HCT116 (cell line): Measurements from ENCODE around the gene TCEA2. TPM values are rescaled to one million over a fixed set of nuclear protein-coding genes. Genes with fewer than 3 reads are reported as not detected.

Experiments
- ATAC-seq: fragments of 200-7000 bp; cut with Tn5 transposase; 2 replicates; pipeline ENCODE4 v1.9.1; 2020; ENCODE audit warnings: mild to moderate bottlenecking, moderate library complexity
- BruUV-seq: library from RNA; stranded (reverse); fragments of 400-500 nt; replicated peaks from 2 replicates; lab custom pipeline; 2021; lab: Mats Ljungman, UMichigan
- CTCF ChIA-PET: fragments of 300-600 bp; sonication (Branson Sonifier 250); formaldehyde crosslinking; loops from one replicate; lab custom pipeline; 2021; ENCODE audit warnings: antibody characterized with exemption; lab: Charles Lee
- POLR2A ChIA-PET: fragments of 300-600, 350-600 bp; sonication (Branson Sonifier 250); formaldehyde crosslinking; loops from one replicate; lab custom pipeline; 2021; ENCODE audit warnings: antibody characterized with exemption; lab: Charles Lee
- RAD21 ChIA-PET, 2 experiments: fragments of 300-600 bp; sonication (Branson Sonifier 250); formaldehyde crosslinking; loops; one replicate each; lab custom pipeline; 2023; ENCODE audit warnings: low total read pairs in 2 of 2; ENCODE audit not compliant: uncharacterized antibody in 2 of 2, unreplicated experiment in 2 of 2, low non-redundant PET in 1 of 2; lab: Charles Lee
- DNase-seq: peaks from one replicate; pipeline ENCODE4 v3.0.0-alpha.2; 2010; ENCODE audit warnings: low read depth, low spot score
- H2AFZ ChIP-seq: fragments of 200-600 bp; shearing (Covaris generic), sonication (generic); 2 replicates; pipeline ENCODE4 v1.6.1; 2017; ENCODE audit warnings: low read depth, mixed run types, mixed read lengths, antibody characterized with exemption, low read length; ENCODE audit not compliant: poor library complexity, severe bottlenecking
- H3K27ac ChIP-seq: 2 replicates; pipeline ENCODE4 v1.5.1; 2012; ENCODE audit warnings: low read depth, low read length
- H3K27me3 ChIP-seq: fragments of 200-600 bp; sonication (generic); 2 replicates; pipeline ENCODE4 v1.6.1; 2016; ENCODE audit warnings: mixed run types, low read length, mixed read lengths; ENCODE audit not compliant: insufficient read depth
- H3K36me3 ChIP-seq, 2 experiments: fragments of 200-500 bp in 1 of 2; fragments of 200-600 bp in 1 of 2; sonication (Bioruptor generic) in 1 of 2; sonication (generic) in 1 of 2; 2 replicates each; pipeline versions ENCODE4 v1.5.1 to v1.6.1; 2014 to 2016; ENCODE audit warnings: low read length in 2 of 2, inconsistent platforms in 1 of 2, mixed read lengths in 1 of 2, mixed run types in 1 of 2; ENCODE audit not compliant: insufficient read depth in 2 of 2, control insufficient read depth in 1 of 2
- H3K4me1 ChIP-seq, 2 experiments: fragments of 200-600 bp in 1 of 2; sonication (generic) in 1 of 2; 2 replicates each; pipeline versions ENCODE4 v1.5.1 to v1.6.1; 2012 to 2017; ENCODE audit warnings: low read length in 2 of 2, inconsistent platforms in 1 of 2, mild to moderate bottlenecking in 1 of 2, mixed read lengths in 1 of 2, mixed run types in 1 of 2, moderate library complexity in 1 of 2; ENCODE audit not compliant: insufficient read depth in 2 of 2, control insufficient read depth in 1 of 2
- H3K4me2 ChIP-seq: fragments of 200-600 bp; sonication (generic); 2 replicates; pipeline ENCODE4 v1.6.1; 2017; ENCODE audit warnings: mixed run types, low read length, mixed read lengths
- H3K4me3 ChIP-seq, 2 experiments: fragments of 200-600 bp in 1 of 2; sonication (generic) in 1 of 2; replicated peaks in 1 of 2; 2 replicates each; pipeline ENCODE4 v1.5.1; 2011 to 2016; ENCODE audit warnings: low read length in 2 of 2, control low read depth in 1 of 2, low read depth in 1 of 2, mild to moderate bottlenecking in 1 of 2, mixed read lengths in 1 of 2, mixed run types in 1 of 2
- H3K79me2 ChIP-seq: fragments of 200-600 bp; sonication (generic); 2 replicates; pipeline ENCODE4 v1.6.1; 2017; ENCODE audit warnings: mild to moderate bottlenecking, mixed run types, low read length, moderate library complexity, mixed read lengths; ENCODE audit not compliant: insufficient read depth
- H3K9ac ChIP-seq: fragments of 200-600 bp; sonication (generic); 2 replicates; pipeline ENCODE4 v1.6.1; 2016; ENCODE audit warnings: low read length, mixed read lengths
- H3K9me2 ChIP-seq: fragments of 200-600 bp; sonication (generic), shearing (Covaris generic); 2 replicates; pipeline ENCODE4 v1.6.1; 2017; ENCODE audit warnings: mixed run types, mild to moderate bottlenecking, moderate library complexity; ENCODE audit not compliant: insufficient read depth
- H3K9me3 ChIP-seq, 2 experiments: fragments of 200-500 bp in 1 of 2; fragments of 200-600 bp in 1 of 2; sonication (Bioruptor generic) in 1 of 2; sonication (generic) in 1 of 2; 2 replicates each; pipeline ENCODE4 v1.6.1; 2014 to 2017; ENCODE audit warnings: low read length in 2 of 2, mixed read lengths in 2 of 2, inconsistent platforms in 1 of 2, low read depth in 1 of 2, mild to moderate bottlenecking in 1 of 2, mixed run types in 1 of 2, moderate library complexity in 1 of 2; ENCODE audit not compliant: control insufficient read depth in 1 of 2, insufficient read depth in 1 of 2
- H4K20me1 ChIP-seq: fragments of 200-600 bp; sonication (generic), shearing (Covaris generic); 2 replicates; pipeline ENCODE4 v1.6.1; 2017; ENCODE audit warnings: mixed run types, mild to moderate bottlenecking, moderate library complexity; ENCODE audit not compliant: insufficient read depth
- ATF3 ChIP-seq: IDR thresholded peaks from 2 replicates; pipeline ENCODE4 v1.6.1; 2012
- CEBPB ChIP-seq: IDR thresholded peaks from 2 replicates; pipeline ENCODE4 v1.6.1; 2012; ENCODE audit warnings: low read depth
- CTCF ChIP-seq, 3 experiments: fragments of 200-600 bp in 1 of 3; sonication (generic) in 1 of 3; IDR thresholded peaks in 2 of 3; conservative IDR thresholded peaks in 1 of 3; 2 replicates each; pipeline ENCODE4 v1.5.1; 2012 to 2017; ENCODE audit warnings: low read depth in 2 of 3, low read length in 2 of 3, antibody characterized with exemption in 1 of 3, borderline replicate concordance in 1 of 3, control low read depth in 1 of 3, mild to moderate bottlenecking in 1 of 3, mixed read lengths in 1 of 3, mixed run types in 1 of 3, moderate library complexity in 1 of 3; ENCODE audit not compliant: insufficient read depth in 1 of 3
- EGR1 ChIP-seq: IDR thresholded peaks from 2 replicates; pipeline ENCODE4 v1.6.1; 2012; ENCODE audit warnings: low read depth
- ELF1 ChIP-seq: IDR thresholded peaks from 2 replicates; pipeline ENCODE4 v1.6.1; 2012; ENCODE audit warnings: low read depth, borderline replicate concordance
- EZH2 ChIP-seq: fragments of 200-600 bp; sonication (generic); IDR thresholded peaks from 2 replicates; pipeline ENCODE4 v1.6.1; 2017; ENCODE audit warnings: antibody characterized with exemption, mixed run types
- JUND ChIP-seq: IDR thresholded peaks from 2 replicates; pipeline ENCODE4 v1.6.1; 2012
- POLR2AphosphoS5 ChIP-seq: IDR thresholded peaks from 2 replicates; pipeline ENCODE4 v1.6.1; 2011; ENCODE audit warnings: mild to moderate bottlenecking, low read depth, low read length, moderate library complexity
- RAD21 ChIP-seq: IDR thresholded peaks from 2 replicates; pipeline ENCODE4 v1.6.1; 2012; ENCODE audit warnings: low read depth, mild to moderate bottlenecking
- REST ChIP-seq: IDR thresholded peaks from 2 replicates; pipeline ENCODE4 v1.6.1; 2012; ENCODE audit warnings: low read depth
- SIN3A ChIP-seq: IDR thresholded peaks from 2 replicates; pipeline ENCODE4 v1.6.1; 2012; ENCODE audit warnings: low read depth
- SP1 ChIP-seq: IDR thresholded peaks from 2 replicates; pipeline ENCODE4 v1.6.1; 2012; ENCODE audit warnings: low read depth
- SRF ChIP-seq: IDR thresholded peaks from 2 replicates; pipeline ENCODE4 v1.6.1; 2012; ENCODE audit warnings: low read depth
- YY1 ChIP-seq: IDR thresholded peaks from 2 replicates; pipeline ENCODE4 v1.6.1; 2011; ENCODE audit warnings: low read length, low read depth, moderate library complexity, mild to moderate bottlenecking; ENCODE audit not compliant: insufficient replicate concordance; ENCODE audit errors: extremely low read depth
- intact Hi-C: fragments of 100-400 bp; cut with micrococcal nuclease; formaldehyde crosslinking; loops from 2 replicates; pipeline ENCODE4 v1.10.0; 2022
- total RNA-seq: library from RNA; stranded (reverse); gene quantifications from one replicate; pipeline ENCODE4 v1.2.1, GENCODE V29; 2021; ENCODE audit not compliant: unreplicated experiment

The TCEA2 gene
- total RNA-seq, 1 experiment from 2014 or later = 29.7 TPM

- no peak overlapping the region for H3K4me2 ChIP-seq
- no peaks in the 10 kb centered on the region for H3K9me3 ChIP-seq
- no peaks in the 10 kb centered on the region for H4K20me1 ChIP-seq
- no peak overlapping the region for H2AFZ ChIP-seq
- H3K4me1 ChIP-seq = peaks cover 23 to 31% of the 10 kb centered on the region in 2 experiments
- intact Hi-C loops = no loop called here
- H3K9ac ChIP-seq = no peak overlapping the region
- H3K27ac ChIP-seq = no peak overlapping the region
- no peaks in the 10 kb centered on the region for H3K36me3 ChIP-seq
- no peaks in the 10 kb centered on the region for H3K79me2 ChIP-seq
- TF ChIP-seq ELF1 (no peak), POLR2AphosphoS5 (no peak), ATF3 (no peak), SP1 (no peak), SIN3A (no peak), REST (no peak), CTCF (IDR thresholded peaks at IDR 0.05 in 2 of 3, conservative IDR thresholded peaks at IDR 0.05 in 1 of 3; ENCODE audit: borderline replicate concordance in 1 of 3, insufficient read depth in 1 of 3, low read depth in 2 of 3, low read length in 2 of 3) (no peak), SRF (no peak), EZH2 (no peak), CEBPB (no peak), RAD21 (no peak), YY1 (no peak), JUND (no peak), EGR1 (no peak)
- ChIA-PET CTCF (no interaction called here), RAD21 (no interaction called here), POLR2A (no interaction called here)
- no peak overlapping the region for H3K4me3 ChIP-seq
- H3K9me2 ChIP-seq = no peaks in the 10 kb centered on the region
- H3K27me3 ChIP-seq = no peaks in the 10 kb centered on the region
- no peak for DNase-seq
- ATAC-seq = no peak
- no TSS peak for BruUV-seq
Observed at GRCh38 chr20:64043768-64044167, 19.2 kb upstream of the TCEA2 start.
